HEK293 (cell line): Measurements from ENCODE around the gene DR1.

Experiments
- CTCF ChIA-PET: fragments of 350-600 bp; formaldehyde crosslinking; extraction: SDS; loops from one replicate; lab custom pipeline; 2021; ENCODE audit warnings: antibody characterized with exemption; lab: Yijun Ruan, JAX
- POLR2A ChIA-PET: fragments of 300-600 bp; formaldehyde crosslinking; extraction: SDS; loops from one replicate; lab custom pipeline; 2020; ENCODE audit warnings: antibody characterized with exemption, inconsistent platforms; lab: Yijun Ruan, JAX
- H3K27ac ChIP-seq: fragments of 200-500 bp; sonication (Bioruptor generic); 2 replicates; pipeline ENCODE4 v1.5.1; 2014; ENCODE audit warnings: low read depth, low read length, control low read depth, inconsistent platforms; ENCODE audit errors: extremely low read depth
- H3K36me3 ChIP-seq, 2 experiments: fragments of 200-500 bp in 1 of 2; sonication (Bioruptor generic) in 1 of 2; 1 replicate in 1 of 2; 2 replicates in 1 of 2; pipeline ENCODE4 v1.5.1; 2014 to 2017; ENCODE audit warnings: inconsistent platforms in 2 of 2, low read length in 2 of 2; ENCODE audit not compliant: control insufficient read depth in 2 of 2, insufficient read depth in 1 of 2
- H3K4me1 ChIP-seq: fragments of 200-500 bp; sonication (Bioruptor generic); 2 replicates; pipeline ENCODE4 v1.5.1; 2014; ENCODE audit warnings: mild to moderate bottlenecking, low read length, inconsistent platforms; ENCODE audit not compliant: control insufficient read depth, insufficient read depth
- H3K4me3 ChIP-seq: 2 replicates; pipeline ENCODE4 v1.5.1; 2011; ENCODE audit warnings: low read depth, mild to moderate bottlenecking, control low read depth, low read length, moderate library complexity
- H3K9me3 ChIP-seq: fragments of 200-500 bp; sonication (Bioruptor generic); 2 replicates; pipeline ENCODE4 v1.5.1; 2014; ENCODE audit warnings: low read depth, low read length, inconsistent platforms; ENCODE audit not compliant: control insufficient read depth, insufficient read depth
- KLF16 ChIP-seq: fragments of 450-650 bp; formaldehyde crosslinking; IDR thresholded peaks from 2 replicates; pipeline ENCODE4 v1.5.1; 2017; ENCODE audit warnings: missing biosample characterization, missing genetic modification characterization
- PBX3 ChIP-seq: sonication (generic); formaldehyde crosslinking; IDR thresholded peaks from 2 replicates; pipeline ENCODE4 v1.8.1; 2022; ENCODE audit warnings: mild to moderate bottlenecking, moderate library complexity, missing genetic modification reagents
- REPIN1 ChIP-seq: fragments of 450-650 bp; formaldehyde crosslinking; IDR thresholded peaks from 2 replicates; pipeline ENCODE4 v1.5.1; 2017; ENCODE audit warnings: missing biosample characterization, missing genetic modification characterization, low read depth
- ZEB2 ChIP-seq: fragments of 450-650 bp; formaldehyde crosslinking; IDR thresholded peaks from 2 replicates; pipeline ENCODE4 v1.5.1; 2016; ENCODE audit warnings: missing biosample characterization, missing genetic modification characterization
- ZNF114 ChIP-seq: fragments of 450-650 bp; formaldehyde crosslinking; IDR thresholded peaks from 2 replicates; pipeline ENCODE4 v1.5.0; 2017; ENCODE audit warnings: missing biosample characterization, missing genetic modification characterization
- ZNF138 ChIP-seq: fragments of 450-650 bp; formaldehyde crosslinking; IDR thresholded peaks from 2 replicates; pipeline ENCODE4 v1.5.1; 2016; ENCODE audit warnings: missing biosample characterization, missing genetic modification characterization, borderline replicate concordance
- ZNF169 ChIP-seq: fragments of 450-650 bp; formaldehyde crosslinking; IDR thresholded peaks from 2 replicates; pipeline ENCODE4 v1.5.1; 2016; ENCODE audit warnings: missing biosample characterization, missing genetic modification characterization
- ZNF175 ChIP-seq: fragments of 450-650 bp; formaldehyde crosslinking; IDR thresholded peaks from 2 replicates; pipeline ENCODE4 v1.5.1; 2016; ENCODE audit warnings: missing biosample characterization, missing genetic modification characterization
- ZNF248 ChIP-seq: fragments of 450-650 bp; formaldehyde crosslinking; IDR thresholded peaks from 2 replicates; pipeline ENCODE4 v1.5.1; 2017; ENCODE audit warnings: missing biosample characterization, missing genetic modification characterization
- ZNF404 ChIP-seq: fragments of 450-650 bp; formaldehyde crosslinking; IDR thresholded peaks from 2 replicates; pipeline ENCODE4 v1.5.1; 2017; ENCODE audit warnings: missing biosample characterization, missing genetic modification characterization
- ZNF426 ChIP-seq: fragments of 450-650 bp; formaldehyde crosslinking; IDR thresholded peaks from 2 replicates; pipeline ENCODE4 v1.5.1; 2017; ENCODE audit warnings: missing biosample characterization, missing genetic modification characterization, mild to moderate bottlenecking, inconsistent platforms, moderate library complexity
- ZNF626 ChIP-seq: fragments of 450-650 bp; sonication (Bioruptor Pico); formaldehyde crosslinking; IDR thresholded peaks from 2 replicates; pipeline ENCODE4 v1.5.1; 2018; ENCODE audit warnings: missing biosample characterization, missing genetic modification characterization, inconsistent platforms
- ZNF791 ChIP-seq: fragments of 450-650 bp; formaldehyde crosslinking; IDR thresholded peaks from 2 replicates; pipeline ENCODE4 v1.5.1; 2016; ENCODE audit warnings: missing biosample characterization, missing genetic modification characterization
- TF ChIP-seq, protein P1 (sequence below): fragments of 450-650 bp; formaldehyde crosslinking; conservative IDR thresholded peaks from 2 replicates; pipeline ENCODE4 v1.5.1; 2016; ENCODE audit warnings: low read depth, missing biosample characterization, missing genetic modification characterization
- TF ChIP-seq, protein P2 (sequence below): fragments of 450-650 bp; formaldehyde crosslinking; IDR thresholded peaks from 2 replicates; pipeline ENCODE4 v1.5.1; 2017; ENCODE audit warnings: missing biosample characterization, missing genetic modification characterization
- TF ChIP-seq, protein P3 (sequence below): fragments of 450-650 bp; formaldehyde crosslinking; IDR thresholded peaks from 2 replicates; pipeline ENCODE4 v1.5.1; 2016; ENCODE audit warnings: missing biosample characterization, missing genetic modification characterization
- TF ChIP-seq, protein P4 (sequence below): fragments of 450-650 bp; formaldehyde crosslinking; IDR thresholded peaks from 2 replicates; pipeline ENCODE4 v1.5.1; 2016; ENCODE audit warnings: missing biosample characterization, missing genetic modification characterization
- TF ChIP-seq, protein P5 (sequence below): fragments of 450-650 bp; formaldehyde crosslinking; IDR thresholded peaks from 2 replicates; pipeline ENCODE4 v1.5.1; 2016; ENCODE audit warnings: missing biosample characterization, missing genetic modification characterization

Gene DR1

GRCh38 chr1:93384656-93385055 is 38.9 kb downstream of the DR1 start:
- no peak for TF ChIP-seq ZNF175 (tag by site-specific recombination)
- TF ChIP-seq, protein P1, sequence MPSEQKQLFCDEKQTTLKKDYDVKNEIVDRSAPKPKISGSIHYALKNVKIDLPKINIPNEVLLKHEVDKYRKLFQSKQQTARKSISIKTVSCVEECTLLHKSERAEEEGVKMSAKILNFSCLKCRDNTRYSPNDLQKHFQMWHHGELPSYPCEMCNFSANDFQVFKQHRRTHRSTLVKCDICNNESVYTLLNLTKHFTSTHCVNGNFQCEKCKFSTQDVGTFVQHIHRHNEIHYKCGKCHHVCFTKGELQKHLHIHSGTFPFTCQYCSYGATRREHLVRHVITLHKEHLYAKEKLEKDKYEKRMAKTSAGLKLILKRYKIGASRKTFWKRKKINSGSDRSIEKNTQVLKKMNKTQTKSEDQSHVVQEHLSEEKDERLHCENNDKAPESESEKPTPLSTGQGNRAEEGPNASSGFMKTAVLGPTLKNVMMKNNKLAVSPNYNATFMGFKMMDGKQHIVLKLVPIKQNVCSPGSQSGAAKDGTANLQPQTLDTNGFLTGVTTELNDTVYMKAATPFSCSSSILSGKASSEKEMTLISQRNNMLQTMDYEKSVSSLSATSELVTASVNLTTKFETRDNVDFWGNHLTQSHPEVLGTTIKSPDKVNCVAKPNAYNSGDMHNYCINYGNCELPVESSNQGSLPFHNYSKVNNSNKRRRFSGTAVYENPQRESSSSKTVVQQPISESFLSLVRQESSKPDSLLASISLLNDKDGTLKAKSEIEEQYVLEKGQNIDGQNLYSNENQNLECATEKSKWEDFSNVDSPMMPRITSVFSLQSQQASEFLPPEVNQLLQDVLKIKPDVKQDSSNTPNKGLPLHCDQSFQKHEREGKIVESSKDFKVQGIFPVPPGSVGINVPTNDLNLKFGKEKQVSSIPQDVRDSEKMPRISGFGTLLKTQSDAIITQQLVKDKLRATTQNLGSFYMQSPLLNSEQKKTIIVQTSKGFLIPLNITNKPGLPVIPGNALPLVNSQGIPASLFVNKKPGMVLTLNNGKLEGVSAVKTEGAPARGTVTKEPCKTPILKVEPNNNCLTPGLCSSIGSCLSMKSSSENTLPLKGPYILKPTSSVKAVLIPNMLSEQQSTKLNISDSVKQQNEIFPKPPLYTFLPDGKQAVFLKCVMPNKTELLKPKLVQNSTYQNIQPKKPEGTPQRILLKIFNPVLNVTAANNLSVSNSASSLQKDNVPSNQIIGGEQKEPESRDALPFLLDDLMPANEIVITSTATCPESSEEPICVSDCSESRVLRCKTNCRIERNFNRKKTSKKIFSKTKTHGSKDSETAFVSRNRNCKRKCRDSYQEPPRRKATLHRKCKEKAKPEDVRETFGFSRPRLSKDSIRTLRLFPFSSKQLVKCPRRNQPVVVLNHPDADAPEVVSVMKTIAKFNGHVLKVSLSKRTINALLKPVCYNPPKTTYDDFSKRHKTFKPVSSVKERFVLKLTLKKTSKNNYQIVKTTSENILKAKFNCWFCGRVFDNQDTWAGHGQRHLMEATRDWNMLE (tag by site-specific recombination), result no peak
- TF ChIP-seq ZEB2 (tag by site-specific recombination), result no peak
- no peak for TF ChIP-seq KLF16 (tag by site-specific recombination)
- TF ChIP-seq ZNF114 (tag by site-specific recombination), result no peak
- no peak for TF ChIP-seq ZNF169 (tag by site-specific recombination)
- no peak for TF ChIP-seq ZNF626 (tag by site-specific recombination)
- no peak for TF ChIP-seq ZNF138 (tag by site-specific recombination)
- TF ChIP-seq ZNF791 (tag by site-specific recombination), result no peak
- TF ChIP-seq, protein P2, sequence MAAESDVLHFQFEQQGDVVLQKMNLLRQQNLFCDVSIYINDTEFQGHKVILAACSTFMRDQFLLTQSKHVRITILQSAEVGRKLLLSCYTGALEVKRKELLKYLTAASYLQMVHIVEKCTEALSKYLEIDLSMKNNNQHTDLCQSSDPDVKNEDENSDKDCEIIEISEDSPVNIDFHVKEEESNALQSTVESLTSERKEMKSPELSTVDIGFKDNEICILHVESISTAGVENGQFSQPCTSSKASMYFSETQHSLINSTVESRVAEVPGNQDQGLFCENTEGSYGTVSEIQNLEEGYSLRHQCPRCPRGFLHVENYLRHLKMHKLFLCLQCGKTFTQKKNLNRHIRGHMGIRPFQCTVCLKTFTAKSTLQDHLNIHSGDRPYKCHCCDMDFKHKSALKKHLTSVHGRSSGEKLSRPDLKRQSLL (tag by site-specific recombination), result no peak
- TF ChIP-seq PBX3 (CRISPR knock-in tag), result no peak
- TF ChIP-seq, protein P3, sequence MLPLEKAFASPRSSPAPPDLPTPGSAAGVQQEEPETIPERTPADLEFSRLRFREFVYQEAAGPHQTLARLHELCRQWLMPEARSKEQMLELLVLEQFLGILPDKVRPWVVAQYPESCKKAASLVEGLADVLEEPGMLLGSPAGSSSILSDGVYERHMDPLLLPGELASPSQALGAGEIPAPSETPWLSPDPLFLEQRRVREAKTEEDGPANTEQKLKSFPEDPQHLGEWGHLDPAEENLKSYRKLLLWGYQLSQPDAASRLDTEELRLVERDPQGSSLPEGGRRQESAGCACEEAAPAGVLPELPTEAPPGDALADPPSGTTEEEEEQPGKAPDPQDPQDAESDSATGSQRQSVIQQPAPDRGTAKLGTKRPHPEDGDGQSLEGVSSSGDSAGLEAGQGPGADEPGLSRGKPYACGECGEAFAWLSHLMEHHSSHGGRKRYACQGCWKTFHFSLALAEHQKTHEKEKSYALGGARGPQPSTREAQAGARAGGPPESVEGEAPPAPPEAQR (tag by site-specific recombination), result no peak
- TF ChIP-seq ZNF426 (tag by site-specific recombination), result no peak
- no peak for TF ChIP-seq ZNF248 (tag by site-specific recombination)
- TF ChIP-seq, protein P4, sequence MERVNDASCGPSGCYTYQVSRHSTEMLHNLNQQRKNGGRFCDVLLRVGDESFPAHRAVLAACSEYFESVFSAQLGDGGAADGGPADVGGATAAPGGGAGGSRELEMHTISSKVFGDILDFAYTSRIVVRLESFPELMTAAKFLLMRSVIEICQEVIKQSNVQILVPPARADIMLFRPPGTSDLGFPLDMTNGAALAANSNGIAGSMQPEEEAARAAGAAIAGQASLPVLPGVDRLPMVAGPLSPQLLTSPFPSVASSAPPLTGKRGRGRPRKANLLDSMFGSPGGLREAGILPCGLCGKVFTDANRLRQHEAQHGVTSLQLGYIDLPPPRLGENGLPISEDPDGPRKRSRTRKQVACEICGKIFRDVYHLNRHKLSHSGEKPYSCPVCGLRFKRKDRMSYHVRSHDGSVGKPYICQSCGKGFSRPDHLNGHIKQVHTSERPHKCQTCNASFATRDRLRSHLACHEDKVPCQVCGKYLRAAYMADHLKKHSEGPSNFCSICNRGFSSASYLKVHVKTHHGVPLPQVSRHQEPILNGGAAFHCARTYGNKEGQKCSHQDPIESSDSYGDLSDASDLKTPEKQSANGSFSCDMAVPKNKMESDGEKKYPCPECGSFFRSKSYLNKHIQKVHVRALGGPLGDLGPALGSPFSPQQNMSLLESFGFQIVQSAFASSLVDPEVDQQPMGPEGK, result no peak
- TF ChIP-seq, protein P5, sequence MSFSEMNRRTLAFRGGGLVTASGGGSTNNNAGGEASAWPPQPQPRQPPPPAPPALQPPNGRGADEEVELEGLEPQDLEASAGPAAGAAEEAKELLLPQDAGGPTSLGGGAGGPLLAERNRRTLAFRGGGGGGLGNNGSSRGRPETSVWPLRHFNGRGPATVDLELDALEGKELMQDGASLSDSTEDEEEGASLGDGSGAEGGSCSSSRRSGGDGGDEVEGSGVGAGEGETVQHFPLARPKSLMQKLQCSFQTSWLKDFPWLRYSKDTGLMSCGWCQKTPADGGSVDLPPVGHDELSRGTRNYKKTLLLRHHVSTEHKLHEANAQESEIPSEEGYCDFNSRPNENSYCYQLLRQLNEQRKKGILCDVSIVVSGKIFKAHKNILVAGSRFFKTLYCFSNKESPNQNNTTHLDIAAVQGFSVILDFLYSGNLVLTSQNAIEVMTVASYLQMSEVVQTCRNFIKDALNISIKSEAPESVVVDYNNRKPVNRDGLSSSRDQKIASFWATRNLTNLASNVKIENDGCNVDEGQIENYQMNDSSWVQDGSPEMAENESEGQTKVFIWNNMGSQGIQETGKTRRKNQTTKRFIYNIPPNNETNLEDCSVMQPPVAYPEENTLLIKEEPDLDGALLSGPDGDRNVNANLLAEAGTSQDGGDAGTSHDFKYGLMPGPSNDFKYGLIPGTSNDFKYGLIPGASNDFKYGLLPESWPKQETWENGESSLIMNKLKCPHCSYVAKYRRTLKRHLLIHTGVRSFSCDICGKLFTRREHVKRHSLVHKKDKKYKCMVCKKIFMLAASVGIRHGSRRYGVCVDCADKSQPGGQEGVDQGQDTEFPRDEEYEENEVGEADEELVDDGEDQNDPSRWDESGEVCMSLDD (tag by site-specific recombination), result no peak
- no peak for TF ChIP-seq ZNF404 (tag by site-specific recombination)
- TF ChIP-seq REPIN1, result no peak
- Histone ChIP-seq H3K36me3 (no peaks in the 10 kb centered on the region), H3K4me3 (no peak overlapping the region), H3K4me1 (no peaks in the 10 kb centered on the region), H3K9me3 (no peaks in the 10 kb centered on the region), H3K27ac (no peak overlapping the region)
- CTCF ChIA-PET, result no interaction called here
- POLR2A ChIA-PET, result no interaction called here
